Measurements from ENCODE around the gene PROC. TPM values are rescaled to one million over a fixed set of nuclear protein-coding genes. Genes with fewer than 3 reads are reported as not detected.

PROC gene
- total RNA-seq, 2 experiments from 2014 or later: 0.28 TPM; not detected in 1

DNA sequence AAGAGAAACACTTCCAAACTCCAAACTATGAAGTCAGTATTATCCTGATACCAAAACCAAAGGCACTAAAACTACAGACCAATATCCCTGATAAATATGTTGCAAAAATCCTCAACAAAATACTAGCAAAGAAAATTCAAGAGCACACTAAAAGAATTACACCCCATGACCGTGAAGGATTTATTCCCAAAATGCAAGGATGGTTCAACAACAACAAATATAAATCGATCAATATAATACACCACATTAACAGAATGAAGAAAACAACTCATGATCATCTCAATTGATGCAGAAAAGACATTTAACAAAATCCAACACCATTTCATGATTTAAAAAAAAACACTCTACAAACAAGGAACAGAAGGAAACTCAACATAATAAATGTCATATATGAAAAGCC is 57.6 kb downstream of the PROC start:
- H3K4me1 Mint-ChIP-seq (ENCODE audit: low read depth): no peaks in the 10 kb centered on the region
- H3K27me3 Mint-ChIP-seq: no peaks in the 10 kb centered on the region
- H3K36me3 Mint-ChIP-seq (ENCODE audit: low read depth): peaks cover 22% of the 10 kb centered on the region
- ChIA-PET CTCF (no interaction called here), POLR2A (no interaction called here)
- H3K36me3 ChIP-seq (ENCODE audit: insufficient read depth, low read length): peaks cover 10% of the 10 kb centered on the region
- H3K27me3 ChIP-seq (ENCODE audit: control insufficient read depth in 1 of 2, insufficient read depth in 2 of 2, low read length in 2 of 2): no peaks in the 10 kb centered on the region
- H3K27ac ChIP-seq (ENCODE audit: low read depth in 1 of 2, low read length in 2 of 2): no peak overlapping the region
- TF ChIP-seq, protein P1, sequence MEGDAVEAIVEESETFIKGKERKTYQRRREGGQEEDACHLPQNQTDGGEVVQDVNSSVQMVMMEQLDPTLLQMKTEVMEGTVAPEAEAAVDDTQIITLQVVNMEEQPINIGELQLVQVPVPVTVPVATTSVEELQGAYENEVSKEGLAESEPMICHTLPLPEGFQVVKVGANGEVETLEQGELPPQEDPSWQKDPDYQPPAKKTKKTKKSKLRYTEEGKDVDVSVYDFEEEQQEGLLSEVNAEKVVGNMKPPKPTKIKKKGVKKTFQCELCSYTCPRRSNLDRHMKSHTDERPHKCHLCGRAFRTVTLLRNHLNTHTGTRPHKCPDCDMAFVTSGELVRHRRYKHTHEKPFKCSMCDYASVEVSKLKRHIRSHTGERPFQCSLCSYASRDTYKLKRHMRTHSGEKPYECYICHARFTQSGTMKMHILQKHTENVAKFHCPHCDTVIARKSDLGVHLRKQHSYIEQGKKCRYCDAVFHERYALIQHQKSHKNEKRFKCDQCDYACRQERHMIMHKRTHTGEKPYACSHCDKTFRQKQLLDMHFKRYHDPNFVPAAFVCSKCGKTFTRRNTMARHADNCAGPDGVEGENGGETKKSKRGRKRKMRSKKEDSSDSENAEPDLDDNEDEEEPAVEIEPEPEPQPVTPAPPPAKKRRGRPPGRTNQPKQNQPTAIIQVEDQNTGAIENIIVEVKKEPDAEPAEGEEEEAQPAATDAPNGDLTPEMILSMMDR (IDR thresholded peaks at IDR 0.05): no peak
- DNase-seq (no peak), ATAC-seq (ENCODE audit: poor library complexity) (no peak)
- H3K27ac Mint-ChIP-seq: no peak overlapping the region
- H3K9me3 Mint-ChIP-seq: no peaks in the 10 kb centered on the region
- H3K4me3 Mint-ChIP-seq: no peak overlapping the region
- H3K4me3 ChIP-seq (ENCODE audit: low read length): no peak overlapping the region
- no peaks in the 10 kb centered on the region for H3K9me3 ChIP-seq (ENCODE audit: control insufficient read depth in 1 of 2, insufficient read depth in 1 of 2, low read length in 2 of 2)
- no peaks in the 10 kb centered on the region for H3K4me1 ChIP-seq (ENCODE audit: insufficient read depth, low read length)
- intact Hi-C loops (cut with DNase I, micrococcal nuclease): loop anchor here in 1 of 2 experiments (5.0 kb wide), 1 partner anchor 118 kb away; no protein-coding TSS in a partner anchor

Small RNA genes lying within 50 kb of the gene (microRNA-seq; reads per million reads assigned to microRNA genes)
- gene MIR4783 (ENCODE audit: borderline microRNAs expressed, borderline replicate concordance): not detected

Other genes starting within 250 kb of the PROC start
- not detected for gene CYP27C1, start 198.1 kb upstream of the PROC start, total RNA-seq
- gene ERCC3, start 124.3 kb upstream of the PROC start, total RNA-seq: 10 to 100 TPM; 40.0 to 44.0 TPM
- 100 to 1,000 TPM; 103 to 105 TPM for gene MAP3K2, start 30.5 kb upstream of the PROC start, total RNA-seq
- gene IWS1, start 108.1 kb downstream of the PROC start, total RNA-seq: 10 to 100 TPM; 24.9 to 26.0 TPM
- gene MYO7B, start 117.3 kb downstream of the PROC start, total RNA-seq: under 1 TPM; 0.05 to 0.14 TPM
- not detected for gene GPR17, start 227.7 kb downstream of the PROC start, total RNA-seq